NCI-H1694 treated with DMSO at 0.1 percent for 48 hours (cell line): ENCODE measurements around the gene HCN2.
A peak's percentile ranks its signal among the peaks of the same experiment; 100 is the strongest.
"Not testable (repeated sequence)": the region's sequence is repeated elsewhere in the genome, so short reads cannot be mapped to it uniquely, and the experiment has no call there.

Experiments used
- DNase-seq: peaks from one replicate; lab custom pipeline; 2025; lab: John Stamatoyannopoulos, UW

HCN2 gene

GRCh38 chr19:585551-586110, 4.0 kb upstream of the HCN2 start:
- DNase-seq = no peak

GRCh38 chr19:588093-588740, 1.5 kb upstream of the HCN2 start:
- DNase-seq = peak; percentile 87

GRCh38 chr19:588741-589692, 664 bp upstream of the HCN2 start:
- DNase-seq = no peak

DNA sequence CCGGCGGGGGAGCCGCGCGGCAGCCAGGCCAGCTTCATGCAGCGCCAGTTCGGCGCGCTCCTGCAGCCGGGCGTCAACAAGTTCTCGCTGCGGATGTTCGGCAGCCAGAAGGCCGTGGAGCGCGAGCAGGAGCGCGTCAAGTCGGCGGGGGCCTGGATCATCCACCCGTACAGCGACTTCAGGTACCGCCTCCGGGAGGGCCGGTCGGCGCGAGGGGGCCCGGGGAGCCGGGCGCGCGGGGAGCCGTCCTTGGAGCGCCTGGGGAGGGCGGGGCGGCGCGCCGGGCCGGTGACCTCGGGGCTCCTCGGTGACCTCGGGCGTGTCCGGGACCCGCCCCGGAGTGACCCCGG, 690 bp downstream of the HCN2 start:
- DNase-seq = no peak

- no peak for DNase-seq
These were observed 1.0 kb downstream of the HCN2 start for GRCh38 chr19:590750-591098.

GRCh38 chr19:591099-591958, 1.6 kb downstream of the HCN2 start:
- DNase-seq = no peak

- no peak for DNase-seq
These were observed 2.4 kb downstream of the HCN2 start for GRCh38 chr19:592101-592500.

GRCh38 chr19:593055-593454, 3.4 kb downstream of the HCN2 start:
- no peak for DNase-seq

- no peak for DNase-seq
These were observed 3.8 kb downstream of the HCN2 start for GRCh38 chr19:593505-593904.

GRCh38 chr19:594265-594870, 4.7 kb downstream of the HCN2 start:
- no peak for DNase-seq

DNA sequence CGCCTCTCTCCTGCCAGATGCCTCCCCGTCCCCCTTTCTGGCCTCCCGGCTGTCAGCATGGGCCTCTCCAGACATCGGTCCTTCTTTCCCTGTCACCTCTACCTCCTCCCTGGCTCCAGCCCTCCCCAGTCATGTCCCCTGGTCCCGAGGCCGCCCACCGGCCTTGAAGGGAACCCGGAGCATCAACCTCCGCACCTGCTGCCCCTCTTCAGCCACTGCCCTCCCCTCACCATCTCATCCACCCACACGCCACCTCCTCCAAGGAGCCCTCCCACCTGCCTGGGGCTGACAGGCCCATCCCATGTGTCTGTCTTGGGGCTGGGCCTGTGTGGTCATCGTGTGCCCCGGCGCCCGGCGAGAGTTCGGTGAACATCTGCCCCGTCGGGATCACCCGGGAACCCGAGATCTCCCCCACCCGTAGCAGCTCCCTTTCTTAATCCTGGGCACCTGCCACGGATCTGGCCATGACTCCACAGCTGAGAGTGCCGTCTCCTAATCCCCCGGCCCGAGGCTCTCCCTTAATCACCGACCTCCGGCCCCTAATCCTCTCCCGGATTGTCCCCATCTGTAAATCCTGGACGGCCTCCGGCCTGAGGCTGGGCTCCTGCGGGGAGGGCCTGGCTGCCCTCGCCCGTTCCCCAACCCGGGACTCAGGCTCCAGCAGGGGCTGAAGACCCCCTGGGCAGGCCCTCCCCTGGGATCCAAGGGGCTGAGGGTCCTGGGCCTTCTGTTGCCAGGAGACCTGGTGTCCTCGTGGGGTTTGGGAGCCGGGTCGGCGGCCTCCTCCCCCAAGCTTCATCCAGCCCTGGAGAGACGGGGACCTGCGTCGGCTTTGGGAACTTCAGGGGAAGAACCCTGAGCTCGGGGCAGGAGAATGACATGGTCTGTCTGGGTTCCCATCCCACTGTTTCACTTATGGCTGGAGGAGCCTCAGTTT, 5.9 kb downstream of the HCN2 start:
- DNase-seq = no peak

- no peak for DNase-seq
These were observed 6.6 kb downstream of the HCN2 start for GRCh38 chr19:596263-596655.

DNA sequence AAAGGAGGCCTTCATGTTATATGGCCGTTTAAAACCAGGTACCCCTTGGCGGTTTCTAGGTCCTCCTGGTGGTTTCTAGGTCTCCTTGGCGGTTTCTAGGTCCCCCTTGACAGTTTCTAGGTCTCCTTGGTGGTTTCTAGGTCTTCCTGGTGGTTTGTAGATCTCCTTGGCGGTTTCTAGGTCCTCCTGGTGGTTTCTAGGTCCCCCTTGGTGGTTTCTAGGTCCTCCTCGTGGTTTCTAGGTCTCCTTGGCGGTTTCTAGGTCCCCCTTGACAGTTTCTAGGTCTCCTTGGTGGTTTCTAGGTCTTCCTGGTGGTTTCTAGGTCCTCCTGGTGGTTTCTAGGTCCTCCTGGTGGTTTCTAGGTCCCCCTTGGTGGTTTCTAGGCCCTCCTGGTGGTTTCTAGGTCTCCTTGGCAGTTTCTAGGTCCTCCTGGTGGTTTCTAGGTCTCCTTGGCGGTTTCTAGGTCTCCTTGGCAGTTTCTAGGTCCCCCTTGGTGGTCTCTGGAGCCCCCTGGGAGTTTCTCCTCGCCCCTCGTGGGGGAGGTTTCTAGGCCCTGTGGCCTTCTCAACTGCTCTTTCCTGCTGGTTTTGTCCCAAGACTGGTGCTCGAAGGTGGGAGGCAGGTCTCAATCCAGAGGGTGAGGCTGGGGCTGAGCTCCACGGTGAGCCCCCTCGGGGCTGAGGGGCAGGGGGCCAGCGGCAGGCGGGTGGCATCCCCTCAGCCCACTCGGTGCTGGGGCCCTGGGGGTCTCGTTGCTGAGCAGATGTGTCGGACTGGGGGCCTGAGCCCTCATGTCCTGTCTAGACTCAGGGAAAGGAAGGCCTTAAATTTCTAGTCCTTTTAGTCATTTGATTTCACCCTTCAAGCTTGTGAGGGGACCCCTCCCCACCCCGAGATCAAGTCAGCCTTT, 8.0 kb downstream of the HCN2 start:
- no peak for DNase-seq

GRCh38 chr19:601310-601709, 11.6 kb downstream of the HCN2 start:
- no peak for DNase-seq

DNA sequence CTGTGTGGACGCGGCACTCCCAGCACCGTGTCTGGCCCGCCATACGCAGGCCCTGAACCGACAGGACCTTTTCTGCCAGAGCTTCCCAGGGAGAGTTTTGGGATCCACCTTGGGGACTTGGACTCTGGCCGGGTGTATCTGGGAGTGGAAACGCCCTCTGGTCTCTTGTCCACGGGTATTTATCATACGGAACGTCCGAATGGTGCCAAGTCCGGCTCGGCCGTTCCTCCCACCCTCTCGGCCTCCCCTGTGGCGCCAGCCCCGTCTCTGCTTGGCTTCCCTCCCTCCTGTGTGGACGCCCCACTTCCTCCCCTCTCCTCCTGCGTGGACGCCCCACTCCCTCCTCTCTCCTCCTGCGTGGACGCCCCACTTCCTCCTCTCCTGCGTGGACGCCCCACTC, 12.1 kb downstream of the HCN2 start:
- no peak for DNase-seq

DNA sequence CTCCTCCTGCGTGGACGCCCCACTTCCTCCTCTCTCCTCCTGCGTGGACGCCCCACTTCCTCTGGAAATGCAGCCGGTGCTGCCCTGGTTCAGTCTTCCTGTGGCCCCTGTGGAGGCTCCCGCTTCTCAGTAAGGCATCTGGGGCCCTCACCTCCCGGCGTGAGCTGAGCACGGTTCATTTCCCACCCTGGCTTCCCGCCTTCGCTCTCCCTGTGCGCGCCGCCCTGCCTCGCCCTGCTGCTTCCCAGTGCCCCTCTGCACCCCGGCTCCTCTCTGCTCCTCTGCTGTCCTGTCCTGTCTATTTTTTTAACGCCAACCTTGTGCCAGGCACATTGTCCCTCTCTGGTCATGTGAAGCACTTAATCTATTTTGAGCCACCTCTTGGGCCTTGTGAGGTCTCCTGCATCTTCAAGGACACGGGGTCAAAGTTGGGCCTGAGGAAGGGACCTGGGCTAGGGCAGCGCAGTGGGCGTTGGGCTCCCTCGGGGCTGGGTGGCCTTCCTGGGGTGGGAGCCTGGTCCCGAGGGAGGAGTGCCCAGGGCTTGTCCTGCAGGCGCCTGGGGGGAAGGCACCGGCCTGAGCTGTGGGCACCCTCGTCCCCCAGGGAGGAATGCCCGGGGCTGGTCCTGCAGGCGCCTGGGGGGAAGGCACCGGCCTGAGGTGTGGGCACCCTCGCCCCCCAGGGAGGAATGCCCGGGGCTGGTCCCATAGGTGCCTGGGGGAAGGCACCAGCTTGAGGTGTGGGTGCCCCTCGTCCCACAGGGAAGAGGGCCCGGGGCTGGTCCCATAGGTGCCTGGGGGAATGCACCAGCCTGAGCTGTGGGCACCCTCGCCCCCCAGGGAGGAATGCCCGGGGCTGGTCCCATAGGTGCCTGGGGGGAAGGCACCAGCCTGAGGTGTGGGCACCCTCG, 13.0 kb downstream of the HCN2 start:
- no peak for DNase-seq

DNA sequence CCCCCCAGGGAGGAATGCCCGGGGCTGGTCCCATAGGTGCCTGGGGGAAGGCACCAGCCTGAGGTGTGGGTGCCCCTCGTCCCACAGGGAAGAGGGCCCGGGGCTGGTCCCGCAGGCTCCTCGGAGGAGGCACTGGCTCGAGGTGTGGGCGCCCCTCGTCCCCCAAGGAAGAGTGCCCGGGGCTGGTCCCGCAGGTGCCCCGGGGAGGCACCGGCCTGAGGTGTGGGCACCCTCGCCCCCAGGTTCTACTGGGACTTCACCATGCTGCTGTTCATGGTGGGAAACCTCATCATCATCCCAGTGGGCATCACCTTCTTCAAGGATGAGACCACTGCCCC, 13.6 kb downstream of the HCN2 start:
- not testable (repeated sequence) for DNase-seq

GRCh38 chr19:603779-604178, 14.1 kb downstream of the HCN2 start:
- not testable (repeated sequence) for DNase-seq

DNA sequence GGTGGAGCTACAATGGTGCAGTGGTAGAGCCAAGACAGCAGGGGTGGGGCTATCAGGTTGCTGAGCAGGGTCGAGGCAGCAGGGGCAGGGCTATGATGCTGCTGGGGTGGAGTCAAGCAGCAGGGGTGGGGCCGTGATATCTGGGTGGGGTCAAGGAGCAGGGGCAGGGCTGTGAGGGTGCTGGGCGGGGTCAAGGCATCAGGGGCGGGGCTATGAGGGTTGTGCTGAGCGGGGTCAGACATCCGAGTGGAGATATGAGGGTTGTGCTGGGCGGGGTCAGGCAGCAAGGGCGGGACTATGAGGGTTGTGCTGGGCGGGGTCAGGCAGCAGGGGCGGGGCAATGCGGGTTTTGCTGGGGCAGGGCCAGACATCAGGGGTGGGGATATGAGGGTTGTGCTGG, 14.7 kb downstream of the HCN2 start:
- no peak for DNase-seq
